ENCODE results near the gene PRSS1.

Gene PRSS1

DNA sequence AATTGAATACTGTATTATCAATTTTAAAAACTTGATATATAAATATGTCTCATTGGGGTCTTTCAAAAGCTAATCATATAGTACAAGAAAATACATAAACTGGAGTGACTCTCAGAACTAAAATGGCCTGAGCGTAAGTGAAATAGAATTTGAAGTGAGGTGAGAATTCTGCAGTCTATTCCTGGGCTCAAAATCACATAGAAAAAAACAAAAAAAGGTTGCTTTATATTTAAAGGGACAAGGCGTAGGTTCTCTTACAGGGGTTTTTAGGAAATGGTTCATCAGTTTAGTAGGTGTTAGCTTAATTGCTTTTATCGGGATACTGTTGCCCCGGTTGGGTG is 36.7 kb upstream of the PRSS1 start:
- no peak overlapping the region for H3K27ac ChIP-seq (replicated peaks)
- H3K4me3 ChIP-seq (replicated peaks; ENCODE audit: insufficient read depth, low read length), result no peak overlapping the region
- H3K27me3 ChIP-seq (ENCODE audit: insufficient read depth, poor library complexity, severe bottlenecking), result no peaks in the 10 kb centered on the region
- TF ChIP-seq SPI1 (IDR thresholded peaks at IDR 0.05; ENCODE audit: borderline replicate concordance, low read depth), result no peak
- no peak for TF ChIP-seq GABPA (IDR thresholded peaks at IDR 0.05; ENCODE audit: low read depth)
- no peak for TF ChIP-seq CTCF (IDR thresholded peaks at IDR 0.05; ENCODE audit: insufficient read depth, low read length)
- no peak for TF ChIP-seq POLR2AphosphoS5 (IDR thresholded peaks at IDR 0.05; ENCODE audit: low read depth)
- TF ChIP-seq, protein P1, sequence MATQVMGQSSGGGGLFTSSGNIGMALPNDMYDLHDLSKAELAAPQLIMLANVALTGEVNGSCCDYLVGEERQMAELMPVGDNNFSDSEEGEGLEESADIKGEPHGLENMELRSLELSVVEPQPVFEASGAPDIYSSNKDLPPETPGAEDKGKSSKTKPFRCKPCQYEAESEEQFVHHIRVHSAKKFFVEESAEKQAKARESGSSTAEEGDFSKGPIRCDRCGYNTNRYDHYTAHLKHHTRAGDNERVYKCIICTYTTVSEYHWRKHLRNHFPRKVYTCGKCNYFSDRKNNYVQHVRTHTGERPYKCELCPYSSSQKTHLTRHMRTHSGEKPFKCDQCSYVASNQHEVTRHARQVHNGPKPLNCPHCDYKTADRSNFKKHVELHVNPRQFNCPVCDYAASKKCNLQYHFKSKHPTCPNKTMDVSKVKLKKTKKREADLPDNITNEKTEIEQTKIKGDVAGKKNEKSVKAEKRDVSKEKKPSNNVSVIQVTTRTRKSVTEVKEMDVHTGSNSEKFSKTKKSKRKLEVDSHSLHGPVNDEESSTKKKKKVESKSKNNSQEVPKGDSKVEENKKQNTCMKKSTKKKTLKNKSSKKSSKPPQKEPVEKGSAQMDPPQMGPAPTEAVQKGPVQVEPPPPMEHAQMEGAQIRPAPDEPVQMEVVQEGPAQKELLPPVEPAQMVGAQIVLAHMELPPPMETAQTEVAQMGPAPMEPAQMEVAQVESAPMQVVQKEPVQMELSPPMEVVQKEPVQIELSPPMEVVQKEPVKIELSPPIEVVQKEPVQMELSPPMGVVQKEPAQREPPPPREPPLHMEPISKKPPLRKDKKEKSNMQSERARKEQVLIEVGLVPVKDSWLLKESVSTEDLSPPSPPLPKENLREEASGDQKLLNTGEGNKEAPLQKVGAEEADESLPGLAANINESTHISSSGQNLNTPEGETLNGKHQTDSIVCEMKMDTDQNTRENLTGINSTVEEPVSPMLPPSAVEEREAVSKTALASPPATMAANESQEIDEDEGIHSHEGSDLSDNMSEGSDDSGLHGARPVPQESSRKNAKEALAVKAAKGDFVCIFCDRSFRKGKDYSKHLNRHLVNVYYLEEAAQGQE (IDR thresholded peaks at IDR 0.05; ENCODE audit: insufficient replicate concordance, low read depth), result no peak
- no peak for DNase-seq (ENCODE audit: low read depth in 1 of 2, low spot score in 1 of 2)

GRCh38 chr7:142714375-142714774 is 34.9 kb upstream of the PRSS1 start:
- Histone ChIP-seq H3K27me3 (ENCODE audit: insufficient read depth, poor library complexity, severe bottlenecking) (no peaks in the 10 kb centered on the region), H3K4me3 (replicated peaks; ENCODE audit: insufficient read depth, low read length) (no peak overlapping the region), H3K27ac (replicated peaks) (peak overlapping the region; percentile 80)
- peak in 1 of 2 experiments; percentile 86 for DNase-seq (ENCODE audit: low read depth in 1 of 2, low spot score in 1 of 2)
- TF ChIP-seq, protein P1 (IDR thresholded peaks at IDR 0.05; ENCODE audit: insufficient replicate concordance, low read depth), result peak; percentile 22
- peak; percentile 16; the same call in 1 of the 2 replicates for TF ChIP-seq SPI1 (IDR thresholded peaks at IDR 0.05; ENCODE audit: borderline replicate concordance, low read depth)
- TF ChIP-seq POLR2AphosphoS5 (IDR thresholded peaks at IDR 0.05; ENCODE audit: low read depth), result peak; percentile 100
- TF ChIP-seq GABPA (IDR thresholded peaks at IDR 0.05; ENCODE audit: low read depth), result peak; percentile 53; the same call in 1 of the 2 replicates
- TF ChIP-seq CTCF (IDR thresholded peaks at IDR 0.05; ENCODE audit: insufficient read depth, low read length), result no peak

DNA sequence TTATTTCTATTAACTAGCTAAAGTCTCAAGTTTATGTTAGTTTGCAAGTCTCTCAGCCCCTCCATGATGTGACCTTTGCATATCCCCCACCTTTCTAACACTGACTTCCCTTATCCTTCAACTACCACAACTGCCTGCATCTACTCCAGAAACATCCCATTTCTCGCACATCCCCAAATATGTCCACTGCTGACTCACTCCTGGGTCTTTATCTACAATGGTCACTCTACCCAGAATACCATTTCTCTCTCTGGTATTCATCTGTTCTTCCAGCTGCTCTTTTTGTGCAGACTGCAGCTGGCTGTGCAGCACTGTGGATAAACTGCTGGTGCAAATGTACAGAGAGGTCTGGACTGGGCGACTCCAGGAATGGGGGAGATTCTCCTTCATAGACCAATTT is 32.7 kb upstream of the PRSS1 start:
- Histone ChIP-seq H3K27ac (replicated peaks) (peak overlapping the region; percentile 80), H3K4me3 (replicated peaks; ENCODE audit: insufficient read depth, low read length) (no peak overlapping the region), H3K27me3 (ENCODE audit: insufficient read depth, poor library complexity, severe bottlenecking) (no peaks in the 10 kb centered on the region)
- DNase-seq (ENCODE audit: low read depth in 1 of 2, low spot score in 1 of 2), result no peak
- TF ChIP-seq GABPA (IDR thresholded peaks at IDR 0.05; ENCODE audit: low read depth) (no peak), POLR2AphosphoS5 (IDR thresholded peaks at IDR 0.05; ENCODE audit: low read depth) (no peak), SPI1 (IDR thresholded peaks at IDR 0.05; ENCODE audit: borderline replicate concordance, low read depth) (no peak; the same call in 1 of the 2 replicates), CTCF (IDR thresholded peaks at IDR 0.05; ENCODE audit: insufficient read depth, low read length) (no peak)

DNA sequence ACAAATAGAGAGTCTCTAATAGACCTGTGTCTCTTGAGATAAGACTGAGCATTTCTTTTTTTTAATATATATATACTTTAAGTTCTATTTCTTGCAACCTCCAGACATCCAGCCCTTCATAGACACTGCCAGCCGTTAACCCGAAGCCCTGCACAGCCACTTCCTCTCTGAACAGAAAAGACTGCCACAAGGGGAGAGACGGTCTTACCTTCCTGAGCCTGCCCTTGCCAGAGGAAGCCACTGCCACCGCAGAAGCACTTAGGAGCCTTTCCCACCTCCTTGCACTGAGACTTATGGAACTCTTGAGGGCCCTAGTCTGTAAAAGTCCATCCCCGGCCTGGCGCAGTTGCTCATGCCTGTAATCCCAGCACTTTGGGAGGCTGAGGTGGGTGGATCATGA is 31.8 kb upstream of the PRSS1 start:
- H3K27me3 ChIP-seq (ENCODE audit: insufficient read depth, poor library complexity, severe bottlenecking), result no peaks in the 10 kb centered on the region
- peak in 1 of 2 experiments; percentile 89 for DNase-seq (ENCODE audit: low read depth in 1 of 2, low spot score in 1 of 2)
- TF ChIP-seq GABPA (IDR thresholded peaks at IDR 0.05; ENCODE audit: low read depth), result no peak
- no peak for TF ChIP-seq CTCF (IDR thresholded peaks at IDR 0.05; ENCODE audit: insufficient read depth, low read length)
- TF ChIP-seq, protein P1 (IDR thresholded peaks at IDR 0.05; ENCODE audit: insufficient replicate concordance, low read depth), result no peak
- TF ChIP-seq SPI1 (IDR thresholded peaks at IDR 0.05; ENCODE audit: borderline replicate concordance, low read depth), result peak; percentile 97
- TF ChIP-seq POLR2AphosphoS5 (IDR thresholded peaks at IDR 0.05; ENCODE audit: low read depth), result peak; percentile 55
- H3K4me3 ChIP-seq (replicated peaks; ENCODE audit: insufficient read depth, low read length), result no peak overlapping the region
- H3K27ac ChIP-seq (replicated peaks), result peak overlapping the region; percentile 80

Data from HL-60 (cell line).